Nephron (organoid): ENCODE measurements around the gene PA2G4.

Experiments
- H3K27ac Mint-ChIP-seq, 3 experiments: 2 replicates each; pipeline ENCODE4 v1.8.0; 2020; ENCODE audit warnings: mixed read lengths in 3 of 3, mild to moderate bottlenecking in 2 of 3, moderate library complexity in 1 of 3
- H3K27me3 Mint-ChIP-seq: 2 replicates; pipeline ENCODE4 v1.8.0; 2021; ENCODE audit warnings: low read depth, mild to moderate bottlenecking, moderate library complexity, mixed read lengths
- H3K36me3 Mint-ChIP-seq: 2 replicates; pipeline ENCODE4 v1.8.0; 2020; ENCODE audit warnings: low read depth, mixed read lengths
- H3K4me1 Mint-ChIP-seq: 2 replicates; pipeline ENCODE4 v1.8.0; 2020; ENCODE audit warnings: mixed read lengths
- H3K4me3 Mint-ChIP-seq, 3 experiments: 2 replicates each; pipeline ENCODE4 v1.8.0; 2020; ENCODE audit warnings: mild to moderate bottlenecking in 3 of 3, mixed read lengths in 3 of 3, moderate library complexity in 2 of 3
- H3K9me3 Mint-ChIP-seq: 2 replicates; pipeline ENCODE4 v1.8.0; 2020; ENCODE audit warnings: mixed read lengths
- CTCF ChIP-seq, 3 experiments: fragments of 200-600 bp; sonication (generic); IDR thresholded peaks; one replicate each; pipeline ENCODE4 v1.5.0; 2021; ENCODE audit warnings: antibody characterized with exemption in 3 of 3; ENCODE audit not compliant: unreplicated experiment in 3 of 3

Gene PA2G4

GRCh38 chr12:56141946-56142784 is 37.8 kb downstream of the PA2G4 start:
- H3K27ac Mint-ChIP-seq, result no peak overlapping the region

GRCh38 chr12:56143217-56143616 is 38.9 kb downstream of the PA2G4 start:
- H3K27ac Mint-ChIP-seq, result no peak overlapping the region
- no peaks in the 10 kb centered on the region for H3K9me3 Mint-ChIP-seq
- TF ChIP-seq CTCF (IDR thresholded peaks at IDR 0.05; ENCODE audit: unreplicated experiment in 3 of 3), result no peak
- peaks cover 56% of the 10 kb centered on the region for H3K36me3 Mint-ChIP-seq
- no peak overlapping the region for H3K4me3 Mint-ChIP-seq
- H3K27me3 Mint-ChIP-seq, result no peaks in the 10 kb centered on the region
- peaks cover 12% of the 10 kb centered on the region for H3K4me1 Mint-ChIP-seq

More at GRCh38 chr12:56141946-56142784, 37.8 kb downstream of the PA2G4 start:
- Mint-ChIP-seq H3K27me3 (no peaks in the 10 kb centered on the region), H3K4me3 (no peak overlapping the region), H3K9me3 (no peaks in the 10 kb centered on the region), H3K36me3 (peaks cover 66% of the 10 kb centered on the region), H3K4me1 (peaks cover 12% of the 10 kb centered on the region)
- TF ChIP-seq CTCF (IDR thresholded peaks at IDR 0.05; ENCODE audit: unreplicated experiment in 3 of 3), result no peak

- peaks cover 49% of the 10 kb centered on the region for H3K36me3 Mint-ChIP-seq
- no peak overlapping the region for H3K27ac Mint-ChIP-seq
- no peaks in the 10 kb centered on the region for H3K9me3 Mint-ChIP-seq
- H3K27me3 Mint-ChIP-seq, result no peaks in the 10 kb centered on the region
- H3K4me1 Mint-ChIP-seq, result peaks cover 12% of the 10 kb centered on the region
- no peak overlapping the region for H3K4me3 Mint-ChIP-seq
- TF ChIP-seq CTCF (IDR thresholded peaks at IDR 0.05; ENCODE audit: unreplicated experiment in 3 of 3), result no peak
Measured at GRCh38 chr12:56143870-56144269, 39.5 kb downstream of the PA2G4 start.

GRCh38 chr12:56145217-56145616 is 40.9 kb downstream of the PA2G4 start:
- Mint-ChIP-seq H3K9me3 (no peaks in the 10 kb centered on the region), H3K4me3 (no peak overlapping the region), H3K27ac (peak overlapping the region in 2 of 3 experiments; percentile 6 to 37), H3K36me3 (peaks cover 36% of the 10 kb centered on the region), H3K4me1 (peaks cover 15% of the 10 kb centered on the region), H3K27me3 (no peaks in the 10 kb centered on the region)
- no peak for TF ChIP-seq CTCF (IDR thresholded peaks at IDR 0.05; ENCODE audit: unreplicated experiment in 3 of 3)

GRCh38 chr12:56146492-56147460 is 42.4 kb downstream of the PA2G4 start:
- peak overlapping the region in 1 of 3 experiments; percentile 2 for H3K4me3 Mint-ChIP-seq
- H3K4me1 Mint-ChIP-seq, result peaks cover 28% of the 10 kb centered on the region
- peaks cover 25% of the 10 kb centered on the region for H3K36me3 Mint-ChIP-seq
- H3K27me3 Mint-ChIP-seq, result no peaks in the 10 kb centered on the region
- no peaks in the 10 kb centered on the region for H3K9me3 Mint-ChIP-seq
- TF ChIP-seq CTCF (IDR thresholded peaks at IDR 0.05; ENCODE audit: unreplicated experiment in 3 of 3), result no peak
- peak overlapping the region; percentile 81 to 90 (median 81) for H3K27ac Mint-ChIP-seq
